Omental fat pad (tissue), 4 donors: ENCODE results near the gene OSM. TPM values are rescaled to one million over a fixed set of nuclear protein-coding genes. Genes with fewer than 3 reads are reported as not detected.
"Not testable (repeated sequence)": the region's sequence is repeated elsewhere in the genome, so short reads cannot be mapped to it uniquely, and the experiment has no call there.

Source experiments
- ATAC-seq: fragments of 150-250 bp; one replicate; pipeline ENCODE4 v1.9.1; 2016; ENCODE audit warnings: mild to moderate bottlenecking, moderate library complexity; ENCODE audit not compliant: low FRiP score
- DNase-seq: peaks from one replicate; pipeline ENCODE4 v3.0.0-alpha.2; 2019; ENCODE audit warnings: low spot score
- total RNA-seq, 4 donors: library from RNA; depleted of rRNA; stranded (reverse); fragments of >200 nt; gene quantifications; one replicate each; pipeline ENCODE4 v1.1.0, GENCODE V29; 2016
- TF ChIP-seq, protein P1 (sequence below), 3 donors: fragments of 450-650 bp; IDR thresholded peaks; one replicate each; pipeline ENCODE4 v1.5.1; 2016 to 2017; ENCODE audit warnings: antibody characterized with exemption in 3 of 3, mild to moderate bottlenecking in 3 of 3, moderate library complexity in 2 of 3

OSM gene
- total RNA-seq, 4 donors from 2014 or later, result 7.1 to 17.8 (median 8.6) TPM

DNA sequence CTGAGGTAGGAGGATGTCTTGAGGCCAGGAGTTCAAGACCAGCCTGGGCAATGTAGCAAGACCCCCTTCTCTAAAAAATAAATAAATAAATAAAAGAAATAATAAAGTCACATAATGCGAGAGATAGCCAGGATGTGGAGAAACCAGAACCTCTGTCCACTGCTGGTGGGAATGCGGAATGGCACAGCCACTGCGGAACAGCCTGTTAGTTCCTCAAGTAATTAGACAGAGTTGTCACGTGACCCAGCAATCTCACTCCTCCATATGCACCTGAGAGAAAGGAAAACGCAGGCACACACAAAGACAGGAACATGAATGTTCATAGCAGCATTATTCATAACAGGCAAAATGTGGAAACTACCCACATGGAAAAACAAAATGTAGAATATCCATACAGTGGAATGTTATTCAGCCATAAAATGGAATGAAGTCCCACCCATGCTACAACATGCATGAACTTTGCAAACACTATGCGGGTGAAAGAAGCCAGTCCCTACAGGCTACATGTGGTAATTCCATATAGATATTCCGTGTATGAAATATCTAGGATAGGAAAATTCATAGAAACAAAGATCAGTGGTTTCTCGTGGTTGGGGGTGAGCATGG, 47.5 kb downstream of the OSM start:
- no peak for DNase-seq
- TF ChIP-seq, protein P1, sequence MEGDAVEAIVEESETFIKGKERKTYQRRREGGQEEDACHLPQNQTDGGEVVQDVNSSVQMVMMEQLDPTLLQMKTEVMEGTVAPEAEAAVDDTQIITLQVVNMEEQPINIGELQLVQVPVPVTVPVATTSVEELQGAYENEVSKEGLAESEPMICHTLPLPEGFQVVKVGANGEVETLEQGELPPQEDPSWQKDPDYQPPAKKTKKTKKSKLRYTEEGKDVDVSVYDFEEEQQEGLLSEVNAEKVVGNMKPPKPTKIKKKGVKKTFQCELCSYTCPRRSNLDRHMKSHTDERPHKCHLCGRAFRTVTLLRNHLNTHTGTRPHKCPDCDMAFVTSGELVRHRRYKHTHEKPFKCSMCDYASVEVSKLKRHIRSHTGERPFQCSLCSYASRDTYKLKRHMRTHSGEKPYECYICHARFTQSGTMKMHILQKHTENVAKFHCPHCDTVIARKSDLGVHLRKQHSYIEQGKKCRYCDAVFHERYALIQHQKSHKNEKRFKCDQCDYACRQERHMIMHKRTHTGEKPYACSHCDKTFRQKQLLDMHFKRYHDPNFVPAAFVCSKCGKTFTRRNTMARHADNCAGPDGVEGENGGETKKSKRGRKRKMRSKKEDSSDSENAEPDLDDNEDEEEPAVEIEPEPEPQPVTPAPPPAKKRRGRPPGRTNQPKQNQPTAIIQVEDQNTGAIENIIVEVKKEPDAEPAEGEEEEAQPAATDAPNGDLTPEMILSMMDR (IDR thresholded peaks at IDR 0.05), result no peak
- ATAC-seq, result no peak

DNA sequence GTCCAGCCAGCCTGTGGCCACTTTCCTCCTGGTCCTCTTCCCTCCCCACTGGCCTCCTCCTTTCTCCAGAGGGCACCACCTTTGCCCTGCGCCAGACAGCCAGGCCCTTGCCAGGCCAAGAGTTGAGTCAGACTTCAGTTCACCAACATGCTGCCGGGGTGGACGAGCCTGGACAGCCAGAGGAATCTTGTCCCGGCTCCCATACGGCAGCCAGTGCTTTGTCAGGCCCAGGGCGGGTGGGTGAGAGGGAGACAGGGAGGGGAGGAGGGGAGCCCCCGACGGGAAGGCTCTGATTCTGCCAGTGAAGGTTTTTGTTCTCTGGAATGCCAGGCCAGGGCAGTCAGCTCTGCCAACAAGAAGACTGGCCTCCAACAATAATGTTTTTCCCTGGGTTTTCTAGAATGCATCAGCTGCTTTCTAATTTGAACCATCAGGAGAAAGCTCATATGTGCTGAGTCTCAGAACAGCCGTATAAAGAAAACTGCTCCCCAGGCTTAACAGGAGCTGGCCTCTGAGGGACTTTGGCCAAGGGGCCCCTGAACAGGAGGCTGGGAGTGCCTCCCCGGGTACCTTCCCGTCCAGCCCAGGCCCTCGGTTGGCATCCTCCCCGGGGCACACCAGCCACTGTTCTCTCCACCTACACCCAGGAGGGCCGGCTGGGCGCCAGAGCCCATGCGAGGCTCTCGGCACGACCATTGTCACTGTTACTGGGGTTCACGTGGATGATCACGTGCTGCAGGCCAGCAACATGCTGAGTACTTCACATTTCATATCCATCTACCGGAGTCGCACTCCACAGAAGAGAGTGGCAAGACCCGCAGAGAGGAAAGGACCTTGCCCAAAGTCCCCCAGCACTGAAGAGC, 48.7 kb downstream of the OSM start:
- DNase-seq (no peak), ATAC-seq (peak; percentile 52)
- TF ChIP-seq, protein P1 (IDR thresholded peaks at IDR 0.05), result no peak

DNA sequence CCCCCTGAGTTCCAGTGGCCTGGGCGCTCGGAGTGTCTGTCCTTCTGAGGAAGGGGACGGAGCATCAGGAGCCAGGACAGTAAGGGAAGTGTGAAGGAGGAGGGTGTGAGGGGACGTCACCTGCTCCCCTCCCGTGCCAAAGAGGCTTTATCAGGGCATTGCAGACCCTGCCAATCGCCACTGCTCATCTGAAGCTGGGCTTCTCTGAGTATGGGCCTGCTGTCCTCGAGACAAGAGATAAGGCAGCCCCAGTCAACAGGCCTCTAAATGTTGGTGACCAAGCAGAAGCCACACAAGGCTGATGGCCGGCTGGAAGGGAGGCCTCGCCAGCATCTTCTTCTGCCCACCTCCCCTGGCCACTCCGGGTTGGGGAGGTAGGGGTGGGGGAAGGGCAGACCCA, 49.9 kb downstream of the OSM start:
- TF ChIP-seq, protein P1 (IDR thresholded peaks at IDR 0.05), result no peak
- ATAC-seq, result no peak
- no peak for DNase-seq

DNA sequence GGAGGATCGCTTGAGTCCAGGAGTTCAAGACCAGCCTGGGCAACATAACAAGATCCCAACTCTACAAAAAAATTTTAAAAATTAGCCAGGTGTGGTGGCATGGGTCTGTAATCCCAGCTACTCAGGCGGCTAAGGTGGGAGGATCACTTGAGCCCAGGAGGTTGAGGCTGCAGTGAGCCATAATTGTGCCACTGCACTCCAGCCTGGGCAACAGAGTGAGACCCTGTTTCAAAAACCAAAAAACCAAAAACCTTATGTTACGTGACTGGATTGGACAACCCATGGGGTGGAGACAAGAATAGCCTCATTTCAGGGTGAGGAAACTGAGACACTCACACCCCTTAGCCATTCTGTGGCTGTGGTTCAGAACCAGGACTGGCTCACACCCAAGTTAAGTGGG, 50.4 kb downstream of the OSM start:
- DNase-seq, ATAC-seq: not testable (repeated sequence)

DNA sequence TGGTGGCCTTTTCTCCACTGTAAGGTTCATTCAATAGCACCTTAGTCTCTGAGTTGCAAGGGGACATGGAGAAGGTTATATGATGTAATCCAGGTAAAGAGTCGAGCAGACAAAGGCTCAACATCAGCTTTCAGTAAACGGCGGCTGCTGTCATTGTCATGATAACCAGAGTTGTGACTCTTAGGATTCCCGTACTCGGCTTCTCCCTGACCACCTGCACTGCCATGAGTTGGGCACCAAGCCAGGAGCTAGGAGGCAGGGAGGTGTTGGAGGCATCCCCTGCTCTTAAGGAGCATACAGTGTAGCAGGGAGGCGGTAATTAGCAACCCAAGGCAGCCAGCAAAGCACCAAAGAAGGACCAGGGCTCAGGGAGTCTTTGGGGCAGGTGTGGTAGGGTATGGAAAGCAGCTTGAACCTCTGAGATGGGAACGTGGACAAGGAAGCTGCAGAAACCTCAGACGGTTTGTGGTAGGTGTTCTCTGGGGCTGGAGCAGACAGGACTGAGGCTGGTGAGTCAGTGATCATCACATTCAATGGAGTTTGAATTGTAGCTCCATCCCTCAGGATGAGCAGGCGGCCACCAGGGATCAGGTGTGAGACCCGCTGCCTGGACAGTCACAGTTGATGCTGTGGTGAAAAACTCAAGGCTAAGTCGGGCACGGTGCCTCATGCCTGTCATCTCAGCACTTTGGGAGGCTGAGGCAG, 51.8 kb downstream of the OSM start:
- ATAC-seq (no peak), DNase-seq (no peak)
- TF ChIP-seq, protein P1 (IDR thresholded peaks at IDR 0.05), result no peak

DNA sequence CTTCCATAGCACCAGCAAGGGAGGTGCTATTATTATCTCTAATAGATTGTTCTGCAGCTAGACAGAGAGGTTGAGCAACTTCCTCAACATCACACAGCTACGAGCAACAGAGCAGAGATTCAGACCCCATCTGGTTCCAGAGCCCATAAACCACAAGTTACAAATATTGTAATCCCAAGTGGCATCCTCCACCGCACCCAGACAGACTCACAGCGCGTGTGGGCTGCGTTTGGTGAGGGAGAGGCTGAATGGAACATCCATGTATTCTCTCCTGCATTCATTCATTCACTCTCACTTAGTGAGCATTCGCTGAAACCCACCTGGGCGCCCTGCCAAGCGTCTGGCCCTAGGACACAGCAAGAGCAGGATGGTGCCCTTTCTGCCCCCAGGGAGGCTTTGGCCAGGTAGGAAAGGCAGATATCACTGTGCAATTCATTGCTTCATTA, 53.6 kb downstream of the OSM start:
- DNase-seq, result no peak
- ATAC-seq, result no peak
- TF ChIP-seq, protein P1 (IDR thresholded peaks at IDR 0.05), result no peak

Other genes starting within 250 kb of the OSM start
- not detected for gene HORMAD2, start 186.4 kb downstream of the OSM start, total RNA-seq
- 10 to 100 TPM in 2 of 4 donors, 1 to 10 TPM in 2; 1.3 to 74.7 (median 24.4) TPM for gene LIF, start 20.1 kb downstream of the OSM start, total RNA-seq
- 10 to 100 TPM in 3 of 4 donors, 1 to 10 TPM in 1; 7.1 to 47.9 (median 21.0) TPM for gene CASTOR1, start 22.7 kb upstream of the OSM start, total RNA-seq
- gene TBC1D10A, start 60.1 kb upstream of the OSM start, total RNA-seq, result 10 to 100 TPM; 17.5 to 42.1 (median 26.0) TPM
- 10 to 100 TPM; 38.5 to 71.7 (median 60.4) TPM for gene SF3A1, start 90.0 kb upstream of the OSM start, total RNA-seq
- 1 to 10 TPM in 3 of 4 donors, under 1 TPM in 1; 0.95 to 2.7 (median 1.8) TPM for gene CCDC157, start 90.2 kb upstream of the OSM start, total RNA-seq
- 10 to 100 TPM in 3 of 4 donors, 1 to 10 TPM in 1; 6.7 to 16.9 (median 11.8) TPM for gene RNF215, start 120.6 kb upstream of the OSM start, total RNA-seq
- 1 to 10 TPM; 3.0 to 8.8 (median 5.0) TPM for gene SEC14L2, start 130.2 kb upstream of the OSM start, total RNA-seq
- gene MTFP1, start 158.9 kb upstream of the OSM start, total RNA-seq, result 10 to 100 TPM; 11.2 to 14.7 (median 14.1) TPM
- not detected for gene SEC14L3, start 205.2 kb upstream of the OSM start, total RNA-seq
- under 1 TPM in 1 of 4 donors, not detected in 3; 0.46 TPM for gene SEC14L4, start 238.8 kb upstream of the OSM start, total RNA-seq